ENCODE measurements around the gene ABI2. TPM values are rescaled to one million over a fixed set of nuclear protein-coding genes. Genes with fewer than 3 reads are reported as not detected.
"Not testable (repeated sequence)": the region's sequence is repeated elsewhere in the genome, so short reads cannot be mapped to it uniquely, and the experiment has no call there.

Gene ABI2
- total RNA-seq, 1 donor: 58.3 TPM

GRCh38 chr2:203376173-203376572 is 48.0 kb downstream of the ABI2 start:
- TF ChIP-seq CTCF (IDR thresholded peaks at IDR 0.05; ENCODE audit: insufficient read depth, low read depth, low read length): no peak
- DNase-seq (ENCODE audit: low read depth): no peak

GRCh38 chr2:203379156-203379555 is 51.0 kb downstream of the ABI2 start:
- no peak overlapping the region for H3K4me3 ChIP-seq (ENCODE audit: low read depth, low read length)
- DNase-seq (ENCODE audit: low read depth): no peak
- no peak for TF ChIP-seq CTCF (IDR thresholded peaks at IDR 0.05; ENCODE audit: insufficient read depth, low read depth, low read length)

More at GRCh38 chr2:203376173-203376572, 48.0 kb downstream of the ABI2 start:
- H3K4me3 ChIP-seq (ENCODE audit: low read depth, low read length): no peak overlapping the region

- H3K4me3 ChIP-seq (ENCODE audit: low read depth, low read length): no peak overlapping the region
- DNase-seq (ENCODE audit: low read depth): no peak
- TF ChIP-seq CTCF (IDR thresholded peaks at IDR 0.05; ENCODE audit: insufficient read depth, low read depth, low read length): no peak
These were observed 54.8 kb downstream of the ABI2 start for GRCh38 chr2:203383038-203383437.

GRCh38 chr2:203388153-203388552 is 60.0 kb downstream of the ABI2 start:
- not testable (repeated sequence) for DNase-seq (ENCODE audit: low read depth)

GRCh38 chr2:203394519-203395227 is 66.5 kb downstream of the ABI2 start:
- H3K4me3 ChIP-seq (ENCODE audit: low read depth, low read length): no peak overlapping the region
- peak; percentile 4 for TF ChIP-seq CTCF (IDR thresholded peaks at IDR 0.05; ENCODE audit: insufficient read depth, low read depth, low read length)
- peak; percentile 26 for DNase-seq (ENCODE audit: low read depth)

More at GRCh38 chr2:203388153-203388552, 60.0 kb downstream of the ABI2 start:
- H3K4me3 ChIP-seq (ENCODE audit: low read depth, low read length): not testable (repeated sequence)

GRCh38 chr2:203395858-203396257 is 67.7 kb downstream of the ABI2 start:
- no peak overlapping the region for H3K4me3 ChIP-seq (ENCODE audit: low read depth, low read length)
- DNase-seq (ENCODE audit: low read depth): peak; percentile 32
- no peak for TF ChIP-seq CTCF (IDR thresholded peaks at IDR 0.05; ENCODE audit: insufficient read depth, low read depth, low read length)

GRCh38 chr2:203396667-203397066 is 68.5 kb downstream of the ABI2 start:
- peak; percentile 47 for TF ChIP-seq CTCF (IDR thresholded peaks at IDR 0.05; ENCODE audit: insufficient read depth, low read depth, low read length)
- no peak overlapping the region for H3K4me3 ChIP-seq (ENCODE audit: low read depth, low read length)
- DNase-seq (ENCODE audit: low read depth): no peak

All from fibroblast of villous mesenchyme (primary cell).